LNCaP clone FGC (cell line): ENCODE results near the gene TXNL1.

Source experiments
- DNase-seq: peaks from one replicate; pipeline ENCODE4 v3.0.0-alpha.2; 2011; ENCODE audit warnings: low read depth
- H3K4me3 ChIP-seq: 2 replicates; pipeline ENCODE4 v1.5.1; 2011; ENCODE audit warnings: mild to moderate bottlenecking, low read depth, low read length, control low read depth
- TF ChIP-seq, protein P1 (sequence below): IDR thresholded peaks from 2 replicates; pipeline ENCODE4 v1.5.1; 2012; ENCODE audit warnings: mild to moderate bottlenecking; ENCODE audit not compliant: control insufficient read depth, insufficient read depth; ENCODE audit errors: extremely low read depth

Gene TXNL1

GRCh38 chr18:56638232-56639103 is at the start of gene TXNL1:
TXNL1 (minus strand) TSS chr18:56638592; CDS start chr18:56638440, 152 bp downstream.
- peak; percentile 96 for DNase-seq
- H3K4me3 ChIP-seq, result peak within 1 kb of the TSS; percentile 96
- TF ChIP-seq, protein P1, sequence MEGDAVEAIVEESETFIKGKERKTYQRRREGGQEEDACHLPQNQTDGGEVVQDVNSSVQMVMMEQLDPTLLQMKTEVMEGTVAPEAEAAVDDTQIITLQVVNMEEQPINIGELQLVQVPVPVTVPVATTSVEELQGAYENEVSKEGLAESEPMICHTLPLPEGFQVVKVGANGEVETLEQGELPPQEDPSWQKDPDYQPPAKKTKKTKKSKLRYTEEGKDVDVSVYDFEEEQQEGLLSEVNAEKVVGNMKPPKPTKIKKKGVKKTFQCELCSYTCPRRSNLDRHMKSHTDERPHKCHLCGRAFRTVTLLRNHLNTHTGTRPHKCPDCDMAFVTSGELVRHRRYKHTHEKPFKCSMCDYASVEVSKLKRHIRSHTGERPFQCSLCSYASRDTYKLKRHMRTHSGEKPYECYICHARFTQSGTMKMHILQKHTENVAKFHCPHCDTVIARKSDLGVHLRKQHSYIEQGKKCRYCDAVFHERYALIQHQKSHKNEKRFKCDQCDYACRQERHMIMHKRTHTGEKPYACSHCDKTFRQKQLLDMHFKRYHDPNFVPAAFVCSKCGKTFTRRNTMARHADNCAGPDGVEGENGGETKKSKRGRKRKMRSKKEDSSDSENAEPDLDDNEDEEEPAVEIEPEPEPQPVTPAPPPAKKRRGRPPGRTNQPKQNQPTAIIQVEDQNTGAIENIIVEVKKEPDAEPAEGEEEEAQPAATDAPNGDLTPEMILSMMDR, result no peak

GRCh38 chr18:56684277-56684676 is 45.9 kb upstream of the TXNL1 start:
- H3K4me3 ChIP-seq, result no peak overlapping the region
- TF ChIP-seq, protein P1, result no peak
- no peak for DNase-seq

DNA sequence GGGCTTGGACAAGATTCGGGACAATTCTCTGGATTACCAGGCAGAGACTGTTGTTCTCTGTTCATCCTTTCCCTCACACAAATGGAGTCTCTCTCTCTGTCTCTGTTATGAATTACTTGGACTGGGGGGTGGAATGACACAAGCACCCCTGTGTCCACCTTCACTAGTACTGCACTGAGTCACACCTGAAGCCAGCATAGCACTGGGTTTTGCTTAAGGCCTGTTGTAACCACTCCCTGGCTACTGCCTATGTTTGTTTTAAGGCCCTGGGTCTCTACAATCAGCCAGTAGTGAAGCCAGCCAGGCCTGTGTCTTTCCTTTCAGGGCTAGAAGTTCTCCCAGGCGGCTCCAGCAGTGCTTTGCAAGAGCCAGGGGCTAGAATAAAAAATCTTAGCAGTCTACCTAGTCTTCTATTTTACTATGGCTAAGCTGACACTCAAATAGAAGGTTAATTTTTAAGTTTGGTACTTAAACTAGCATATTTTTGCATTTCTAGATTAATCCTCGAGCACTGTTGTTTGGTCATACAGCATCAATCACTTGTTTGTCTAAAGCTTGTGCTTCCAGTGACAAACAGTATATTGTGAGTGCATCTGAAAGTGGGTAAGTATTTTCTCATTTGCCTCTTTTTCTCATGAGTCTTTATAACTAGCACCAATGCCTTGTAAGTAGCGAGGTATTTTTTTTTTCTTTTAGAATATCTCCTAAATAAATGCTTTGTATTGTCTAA is 40.6 kb upstream of the TXNL1 start:
- H3K4me3 ChIP-seq, result no peak overlapping the region
- TF ChIP-seq, protein P1, result no peak
- DNase-seq, result no peak

DNA sequence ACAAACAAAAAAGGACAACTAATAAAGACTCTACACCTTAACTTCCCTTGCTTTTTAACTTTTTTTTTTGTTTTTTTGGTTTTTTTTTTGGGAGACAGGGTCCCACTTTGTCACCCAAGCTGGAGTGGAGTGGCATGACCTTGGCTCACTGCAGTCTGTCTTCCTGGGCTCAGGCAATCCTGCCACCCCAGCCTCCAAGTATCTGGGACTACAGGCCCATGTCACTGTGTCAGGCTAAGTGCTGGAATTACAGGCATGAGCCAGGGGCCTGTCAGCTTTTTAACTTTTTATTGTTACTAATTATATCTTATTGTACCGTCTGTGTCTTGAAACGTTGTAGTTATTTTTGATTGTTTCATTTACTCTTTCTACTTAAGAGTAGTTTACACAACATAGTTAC is 38.2 kb upstream of the TXNL1 start:
- no peak for DNase-seq
- TF ChIP-seq, protein P1, result no peak
- no peak overlapping the region for H3K4me3 ChIP-seq

DNA sequence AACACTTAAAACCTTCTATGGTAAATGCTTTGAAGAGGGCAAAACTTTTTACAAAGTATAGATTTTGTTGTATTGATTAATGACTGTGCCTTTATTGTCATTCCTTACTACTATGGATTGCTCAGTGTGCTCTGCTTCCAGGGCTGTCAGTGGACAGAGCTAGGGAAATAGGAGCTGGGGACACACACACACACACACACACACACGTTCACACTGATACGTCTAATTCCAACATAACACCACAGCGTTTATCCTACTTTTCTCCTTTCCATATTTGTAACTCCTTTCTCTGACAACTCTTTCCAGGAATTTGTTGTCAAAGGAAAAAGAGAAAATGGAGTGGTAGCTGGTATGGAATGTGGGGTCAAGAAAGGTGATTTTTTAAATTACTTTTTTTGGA is 34.6 kb upstream of the TXNL1 start:
- DNase-seq, result no peak
- H3K4me3 ChIP-seq, result no peak overlapping the region
- TF ChIP-seq, protein P1, result no peak

- TF ChIP-seq, protein P1, result no peak
- no peak for DNase-seq
- no peak overlapping the region for H3K4me3 ChIP-seq
Observed at GRCh38 chr18:56672391-56672790, 34.0 kb upstream of the TXNL1 start.
